ENCODE measurements around the gene CHD1L.
"Not testable (repeated sequence)": the region's sequence is repeated elsewhere in the genome, so short reads cannot be mapped to it uniquely, and the experiment has no call there.

Gene CHD1L

GRCh38 chr1:147242449-147243227 is at the start of gene CHD1L:
CHD1L (plus strand) TSS chr1:147242684; CDS start chr1:147242704, 20 bp downstream.
- peak within 1 kb of the TSS; percentile 91 for H3K27ac ChIP-seq (ENCODE audit: low read depth, low read length)
- peaks cover 2 to 25% (median 16%) of the 10 kb centered on the region in 5 donors for H3K4me1 ChIP-seq (ENCODE audit: control insufficient read depth in 5 of 5, insufficient read depth in 5 of 5, low read length in 5 of 5)
- H3K9ac ChIP-seq (ENCODE audit: low read length in 5 of 5) = peak within 1 kb of the TSS; percentile 81 to 92 (median 87)
- H3K4me3 ChIP-seq (ENCODE audit: low read depth in 1 of 5, low read length in 5 of 5) = peak within 1 kb of the TSS; percentile 83 to 91 (median 83)
- H3K36me3 ChIP-seq (ENCODE audit: control insufficient read depth in 5 of 5, insufficient read depth in 5 of 5, low read length in 5 of 5) = no peaks in the 10 kb centered on the region
- H3K27me3 ChIP-seq (ENCODE audit: control insufficient read depth in 5 of 5, insufficient read depth in 4 of 5, low read length in 5 of 5) = no peaks in the 10 kb centered on the region
- H3K9me3 ChIP-seq (ENCODE audit: control insufficient read depth in 5 of 5, low read length in 5 of 5) = no peaks in the 10 kb centered on the region

DNA sequence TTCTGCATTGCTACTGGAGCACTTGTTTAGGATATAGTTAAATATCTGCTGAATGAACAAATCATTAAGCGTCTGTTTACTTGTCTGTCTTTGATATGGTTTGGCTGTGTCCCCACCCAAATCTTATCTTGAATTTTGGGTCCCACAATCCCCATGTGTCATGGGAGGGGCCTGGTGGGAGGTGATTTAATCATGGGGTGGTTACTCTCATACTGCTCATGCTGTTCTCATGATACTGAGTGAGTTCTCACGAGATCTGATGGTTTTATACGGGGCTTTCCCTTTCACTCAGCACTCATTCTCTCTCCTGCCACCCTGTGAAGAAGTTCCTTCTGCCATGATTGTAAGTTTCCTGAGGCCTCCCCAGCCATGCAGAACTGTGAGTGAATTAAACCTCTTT is 45.2 kb upstream of the CHD1L start:
- H3K27me3 ChIP-seq (ENCODE audit: control insufficient read depth in 5 of 5, insufficient read depth in 4 of 5, low read length in 5 of 5); H3K9ac ChIP-seq (ENCODE audit: low read length in 5 of 5); H3K4me1 ChIP-seq (ENCODE audit: control insufficient read depth in 5 of 5, insufficient read depth in 5 of 5, low read length in 5 of 5); H3K27ac ChIP-seq (ENCODE audit: low read depth, low read length); H3K4me3 ChIP-seq (ENCODE audit: low read depth in 1 of 5, low read length in 5 of 5); H3K36me3 ChIP-seq (ENCODE audit: control insufficient read depth in 5 of 5, insufficient read depth in 5 of 5, low read length in 5 of 5); H3K9me3 ChIP-seq (ENCODE audit: control insufficient read depth in 5 of 5, low read length in 5 of 5): not testable (repeated sequence)

- H3K27ac ChIP-seq (ENCODE audit: low read depth, low read length) = no peak overlapping the region
- H3K4me1 ChIP-seq (ENCODE audit: control insufficient read depth in 5 of 5, insufficient read depth in 5 of 5, low read length in 5 of 5) = peaks cover 0 to 2% (median 0%) of the 10 kb centered on the region in 5 donors
- H3K9ac ChIP-seq (ENCODE audit: low read length in 5 of 5) = no peak overlapping the region
- no peaks in the 10 kb centered on the region for H3K9me3 ChIP-seq (ENCODE audit: control insufficient read depth in 5 of 5, low read length in 5 of 5)
- no peaks in the 10 kb centered on the region for H3K27me3 ChIP-seq (ENCODE audit: control insufficient read depth in 5 of 5, insufficient read depth in 4 of 5, low read length in 5 of 5)
- H3K36me3 ChIP-seq (ENCODE audit: control insufficient read depth in 5 of 5, insufficient read depth in 5 of 5, low read length in 5 of 5) = peaks cover 0 to 3% (median 0%) of the 10 kb centered on the region in 5 donors
- H3K4me3 ChIP-seq (ENCODE audit: low read depth in 1 of 5, low read length in 5 of 5) = no peak overlapping the region
These were observed 41.2 kb upstream of the CHD1L start for GRCh38 chr1:147201276-147201675.

- peaks cover 0 to 2% (median 0%) of the 10 kb centered on the region in 5 donors for H3K4me1 ChIP-seq (ENCODE audit: control insufficient read depth in 5 of 5, insufficient read depth in 5 of 5, low read length in 5 of 5)
- no peaks in the 10 kb centered on the region for H3K9me3 ChIP-seq (ENCODE audit: control insufficient read depth in 5 of 5, low read length in 5 of 5)
- H3K9ac ChIP-seq (ENCODE audit: low read length in 5 of 5) = no peak overlapping the region
- no peaks in the 10 kb centered on the region for H3K27me3 ChIP-seq (ENCODE audit: control insufficient read depth in 5 of 5, insufficient read depth in 4 of 5, low read length in 5 of 5)
- no peak overlapping the region for H3K4me3 ChIP-seq (ENCODE audit: low read depth in 1 of 5, low read length in 5 of 5)
- no peak overlapping the region for H3K27ac ChIP-seq (ENCODE audit: low read depth, low read length)
- peaks cover 0 to 3% (median 0%) of the 10 kb centered on the region in 5 donors for H3K36me3 ChIP-seq (ENCODE audit: control insufficient read depth in 5 of 5, insufficient read depth in 5 of 5, low read length in 5 of 5)
These were observed 40.7 kb upstream of the CHD1L start for GRCh38 chr1:147201786-147202185.

GRCh38 chr1:147202576-147202975 is 39.9 kb upstream of the CHD1L start:
- Histone ChIP-seq H3K9me3 (ENCODE audit: control insufficient read depth in 5 of 5, low read length in 5 of 5) (no peaks in the 10 kb centered on the region), H3K9ac (ENCODE audit: low read length in 5 of 5) (no peak overlapping the region), H3K4me1 (ENCODE audit: control insufficient read depth in 5 of 5, insufficient read depth in 5 of 5, low read length in 5 of 5) (peaks cover 0 to 2% (median 0%) of the 10 kb centered on the region in 5 donors), H3K27ac (ENCODE audit: low read depth, low read length) (no peak overlapping the region), H3K27me3 (ENCODE audit: control insufficient read depth in 5 of 5, insufficient read depth in 4 of 5, low read length in 5 of 5) (no peaks in the 10 kb centered on the region), H3K36me3 (ENCODE audit: control insufficient read depth in 5 of 5, insufficient read depth in 5 of 5, low read length in 5 of 5) (peaks cover 0 to 3% (median 0%) of the 10 kb centered on the region in 5 donors), H3K4me3 (ENCODE audit: low read depth in 1 of 5, low read length in 5 of 5) (no peak overlapping the region)

GRCh38 chr1:147204080-147204479 is 38.4 kb upstream of the CHD1L start:
- no peaks in the 10 kb centered on the region for H3K27me3 ChIP-seq (ENCODE audit: control insufficient read depth in 5 of 5, insufficient read depth in 4 of 5, low read length in 5 of 5)
- H3K9ac ChIP-seq (ENCODE audit: low read length in 5 of 5) = no peak overlapping the region
- peaks cover 0 to 2% (median 0%) of the 10 kb centered on the region in 5 donors for H3K4me1 ChIP-seq (ENCODE audit: control insufficient read depth in 5 of 5, insufficient read depth in 5 of 5, low read length in 5 of 5)
- H3K4me3 ChIP-seq (ENCODE audit: low read depth in 1 of 5, low read length in 5 of 5) = no peak overlapping the region
- peaks cover 0 to 3% (median 2%) of the 10 kb centered on the region in 5 donors for H3K36me3 ChIP-seq (ENCODE audit: control insufficient read depth in 5 of 5, insufficient read depth in 5 of 5, low read length in 5 of 5)
- H3K9me3 ChIP-seq (ENCODE audit: control insufficient read depth in 5 of 5, low read length in 5 of 5) = no peaks in the 10 kb centered on the region
- no peak overlapping the region for H3K27ac ChIP-seq (ENCODE audit: low read depth, low read length)

- H3K36me3 ChIP-seq (ENCODE audit: control insufficient read depth in 5 of 5, insufficient read depth in 5 of 5, low read length in 5 of 5) = peaks cover 2 to 10% (median 3%) of the 10 kb centered on the region in 5 donors
- no peaks in the 10 kb centered on the region for H3K27me3 ChIP-seq (ENCODE audit: control insufficient read depth in 5 of 5, insufficient read depth in 4 of 5, low read length in 5 of 5)
- no peak overlapping the region for H3K4me3 ChIP-seq (ENCODE audit: low read depth in 1 of 5, low read length in 5 of 5)
- H3K9ac ChIP-seq (ENCODE audit: low read length in 5 of 5) = no peak overlapping the region
- H3K27ac ChIP-seq (ENCODE audit: low read depth, low read length) = no peak overlapping the region
- H3K9me3 ChIP-seq (ENCODE audit: control insufficient read depth in 5 of 5, low read length in 5 of 5) = no peaks in the 10 kb centered on the region
- peaks cover 0 to 2% (median 0%) of the 10 kb centered on the region in 5 donors for H3K4me1 ChIP-seq (ENCODE audit: control insufficient read depth in 5 of 5, insufficient read depth in 5 of 5, low read length in 5 of 5)
These were observed 35.3 kb upstream of the CHD1L start for GRCh38 chr1:147207192-147207591.

GRCh38 chr1:147208619-147209018 is 33.9 kb upstream of the CHD1L start:
- Histone ChIP-seq H3K27me3 (ENCODE audit: control insufficient read depth in 5 of 5, insufficient read depth in 4 of 5, low read length in 5 of 5) (no peaks in the 10 kb centered on the region), H3K36me3 (ENCODE audit: control insufficient read depth in 5 of 5, insufficient read depth in 5 of 5, low read length in 5 of 5) (peaks cover 2 to 17% (median 5%) of the 10 kb centered on the region in 5 donors), H3K4me1 (ENCODE audit: control insufficient read depth in 5 of 5, insufficient read depth in 5 of 5, low read length in 5 of 5) (peaks cover 0 to 2% (median 0%) of the 10 kb centered on the region in 5 donors), H3K27ac (ENCODE audit: low read depth, low read length) (no peak overlapping the region), H3K4me3 (ENCODE audit: low read depth in 1 of 5, low read length in 5 of 5) (no peak overlapping the region), H3K9ac (ENCODE audit: low read length in 5 of 5) (no peak overlapping the region), H3K9me3 (ENCODE audit: control insufficient read depth in 5 of 5, low read length in 5 of 5) (no peaks in the 10 kb centered on the region)

- Histone ChIP-seq H3K4me1 (ENCODE audit: control insufficient read depth in 5 of 5, insufficient read depth in 5 of 5, low read length in 5 of 5) (no peaks in the 10 kb centered on the region), H3K27ac (ENCODE audit: low read depth, low read length) (no peak overlapping the region), H3K9me3 (ENCODE audit: control insufficient read depth in 5 of 5, low read length in 5 of 5) (no peaks in the 10 kb centered on the region), H3K36me3 (ENCODE audit: control insufficient read depth in 5 of 5, insufficient read depth in 5 of 5, low read length in 5 of 5) (peaks cover 0 to 17% (median 2%) of the 10 kb centered on the region in 5 donors), H3K4me3 (ENCODE audit: low read depth in 1 of 5, low read length in 5 of 5) (no peak overlapping the region), H3K27me3 (ENCODE audit: control insufficient read depth in 5 of 5, insufficient read depth in 4 of 5, low read length in 5 of 5) (no peaks in the 10 kb centered on the region), H3K9ac (ENCODE audit: low read length in 5 of 5) (no peak overlapping the region)
These were observed 32.4 kb upstream of the CHD1L start for GRCh38 chr1:147209825-147210821.

Measured in subcutaneous abdominal adipose tissue (tissue), 5 donors.